ENCODE measurements around the gene RELT. TPM values are rescaled to one million over a fixed set of nuclear protein-coding genes. Genes with fewer than 3 reads are reported as not detected.

RELT gene
- total and polyA plus RNA-seq, 2 experiments from 2014 or later: 2.0 to 6.3 TPM

DNA sequence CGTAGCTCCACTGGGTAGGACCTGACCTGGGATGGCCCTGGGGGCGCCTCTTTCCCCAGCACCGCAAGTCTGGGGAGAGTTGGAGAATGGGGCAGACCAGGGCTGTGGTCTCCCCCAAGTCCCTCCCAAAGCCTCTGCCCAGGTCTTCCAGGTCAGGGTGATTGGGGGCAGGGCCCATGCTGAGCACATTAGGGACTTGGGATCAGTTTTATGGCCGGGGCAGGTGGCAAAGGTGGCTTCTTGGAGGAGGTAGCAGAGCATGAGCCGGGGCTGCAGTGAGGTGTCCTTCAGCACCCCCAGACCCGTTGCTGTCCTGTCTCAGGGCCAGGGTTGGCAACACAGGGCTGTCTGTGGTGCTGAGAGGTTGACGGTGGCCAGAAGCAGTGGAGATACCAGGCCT is 6.0 kb downstream of the RELT start:
- H3K9me3 Mint-ChIP-seq: no peaks in the 10 kb centered on the region
- Histone ChIP-seq H3K4me3 (no peak overlapping the region), H3K4me2 (no peak overlapping the region), H3K9me2 (ENCODE audit: insufficient read depth) (no peaks in the 10 kb centered on the region), H3K27ac (ENCODE audit: low read depth) (no peak overlapping the region), H2AFZ (no peak overlapping the region), H3K27me3 (ENCODE audit: insufficient read depth) (peaks cover 5% of the 10 kb centered on the region; the same call in 1 of the 2 replicates), H3F3A (replicated peaks; ENCODE audit: low read depth) (no peaks in the 10 kb centered on the region), H3K4me1 (ENCODE audit: insufficient read depth) (no peaks in the 10 kb centered on the region), H3K36me3 (ENCODE audit: insufficient read depth) (no peaks in the 10 kb centered on the region), H3K79me2 (replicated peaks; ENCODE audit: insufficient read depth) (peaks cover 5% of the 10 kb centered on the region), H4K20me1 (replicated peaks; ENCODE audit: insufficient read depth) (peaks cover 2% of the 10 kb centered on the region)
- TF ChIP-seq CREB1 (CRISPR knock-in tag; IDR thresholded peaks at IDR 0.05; ENCODE audit: low read depth) (no peak), ZNF331 (CRISPR knock-in tag; IDR thresholded peaks at IDR 0.05; ENCODE audit: low read depth) (no peak), EZH2 (IDR thresholded peaks at IDR 0.05; ENCODE audit: low read depth, unreplicated experiment) (no peak), JUNB (IDR thresholded peaks at IDR 0.05; ENCODE audit: unreplicated experiment) (no peak)
- no peak overlapping the region for H3K27ac Mint-ChIP-seq
- H3K4me1 Mint-ChIP-seq: peaks cover 21% of the 10 kb centered on the region
- DNase-seq (ENCODE audit: low spot score) (no peak), ATAC-seq (no peak)
- H3K36me3 Mint-ChIP-seq (ENCODE audit: low read depth): no peaks in the 10 kb centered on the region
- peaks cover 15% of the 10 kb centered on the region for H3K27me3 Mint-ChIP-seq (ENCODE audit: insufficient read depth, low read depth, poor library complexity)
- no peak overlapping the region for H3K4me3 Mint-ChIP-seq

GRCh38 chr11:73382747-73383146 is 6.5 kb downstream of the RELT start:
- no peak overlapping the region for H3K4me2 ChIP-seq
- Mint-ChIP-seq H3K27me3 (ENCODE audit: insufficient read depth, low read depth, poor library complexity) (peaks cover 11% of the 10 kb centered on the region), H3K27ac (no peak overlapping the region), H3K4me3 (no peak overlapping the region), H3K9me3 (no peaks in the 10 kb centered on the region), H3K4me1 (peaks cover 20% of the 10 kb centered on the region), H3K36me3 (ENCODE audit: low read depth) (no peaks in the 10 kb centered on the region)
- TF ChIP-seq ZNF114 (CRISPR knock-in tag; IDR thresholded peaks at IDR 0.05) (no peak), JUNB (IDR thresholded peaks at IDR 0.05; ENCODE audit: unreplicated experiment) (no peak), EZH2 (IDR thresholded peaks at IDR 0.05; ENCODE audit: low read depth, unreplicated experiment) (no peak), EZH2phosphoT487 (IDR thresholded peaks at IDR 0.05; ENCODE audit: unreplicated experiment) (no peak), CREB1 (CRISPR knock-in tag; IDR thresholded peaks at IDR 0.05; ENCODE audit: low read depth) (no peak), ETS1 (IDR thresholded peaks at IDR 0.05) (no peak), NANOG (IDR thresholded peaks at IDR 0.05; ENCODE audit: borderline replicate concordance) (no peak), STAT1 (IDR thresholded peaks at IDR 0.05; ENCODE audit: unreplicated experiment) (no peak), POLR2AphosphoS5 (IDR thresholded peaks at IDR 0.05; ENCODE audit: low read depth) (no peak)
- H4K20me1 ChIP-seq (replicated peaks; ENCODE audit: insufficient read depth): peaks cover 2% of the 10 kb centered on the region
- no peak for DNase-seq (ENCODE audit: low spot score)
- H3K79me2 ChIP-seq (replicated peaks; ENCODE audit: insufficient read depth): peaks cover 5% of the 10 kb centered on the region
- no peaks in the 10 kb centered on the region for H3K9me2 ChIP-seq (ENCODE audit: insufficient read depth)
- ATAC-seq: no peak
- no peaks in the 10 kb centered on the region for H3K36me3 ChIP-seq (ENCODE audit: insufficient read depth)
- H3K4me1 ChIP-seq (ENCODE audit: insufficient read depth): no peaks in the 10 kb centered on the region
- no peak overlapping the region for H2AFZ ChIP-seq
- no peaks in the 10 kb centered on the region for H3K27me3 ChIP-seq (ENCODE audit: insufficient read depth)
- no peak overlapping the region for H3K27ac ChIP-seq (ENCODE audit: low read depth)
- no peak overlapping the region for H3K4me3 ChIP-seq
- no peaks in the 10 kb centered on the region for H3F3A ChIP-seq (replicated peaks; ENCODE audit: low read depth)

Data from GM23338 (cell line).